Endodermal cell (in vitro differentiated cells): ENCODE results near the gene GNAZ. TPM values are rescaled to one million over a fixed set of nuclear protein-coding genes. Genes with fewer than 3 reads are reported as not detected.

Experiments used
- DNase-seq: peaks from one replicate; pipeline ENCODE4 v3.0.0-alpha.2; 2017
- H3K27ac ChIP-seq: 2 replicates; pipeline ENCODE4 v1.5.1; 2013; ENCODE audit warnings: mild to moderate bottlenecking, low read depth, low read length, moderate library complexity
- H3K27me3 ChIP-seq: 2 replicates; pipeline ENCODE4 v1.6.1; 2013; ENCODE audit warnings: mild to moderate bottlenecking, low read length, moderate library complexity; ENCODE audit not compliant: insufficient read depth, control insufficient read depth, poor library complexity, severe bottlenecking
- H3K36me3 ChIP-seq: 2 replicates; pipeline ENCODE4 v1.7.0; 2013; ENCODE audit warnings: mild to moderate bottlenecking, low read length, moderate library complexity; ENCODE audit not compliant: control insufficient read depth, insufficient read depth
- H3K4me1 ChIP-seq: one replicate; pipeline ENCODE4 v1.7.0; 2013; ENCODE audit warnings: low read length; ENCODE audit not compliant: control insufficient read depth, insufficient read depth
- H3K4me3 ChIP-seq: 2 replicates; pipeline ENCODE4 v1.5.1; 2013; ENCODE audit warnings: mild to moderate bottlenecking, low read length, moderate library complexity
- H3K9ac ChIP-seq: 2 replicates; pipeline ENCODE4 v1.6.1; 2013; ENCODE audit warnings: mild to moderate bottlenecking, low read length, moderate library complexity; ENCODE audit not compliant: poor library complexity, severe bottlenecking; ENCODE audit errors: extremely low read depth
- H3K9me3 ChIP-seq: 2 replicates; pipeline ENCODE4 v1.6.1; 2013; ENCODE audit warnings: mild to moderate bottlenecking, low read length, moderate library complexity; ENCODE audit not compliant: control insufficient read depth
- H3K27ac Mint-ChIP-seq: 2 replicates; pipeline ENCODE4 v1.8.0; 2020; ENCODE audit warnings: mixed read lengths
- H3K27me3 Mint-ChIP-seq: 2 replicates; pipeline ENCODE4 v1.8.0; 2021; ENCODE audit warnings: mild to moderate bottlenecking, mixed read lengths; ENCODE audit not compliant: insufficient read depth
- H3K36me3 Mint-ChIP-seq: 2 replicates; pipeline ENCODE4 v1.8.0; 2020; ENCODE audit warnings: low read depth, mixed read lengths
- H3K4me1 Mint-ChIP-seq: 2 replicates; pipeline ENCODE4 v1.8.0; 2020; ENCODE audit warnings: mixed read lengths
- H3K4me3 Mint-ChIP-seq: 2 replicates; pipeline ENCODE4 v1.8.0; 2020; ENCODE audit warnings: mild to moderate bottlenecking, moderate library complexity, mixed read lengths
- H3K9me3 Mint-ChIP-seq: 2 replicates; pipeline ENCODE4 v1.8.0; 2020; ENCODE audit warnings: mild to moderate bottlenecking, mixed read lengths
- WGBS, 2 experiments: methylation state at CpG; one replicate each; pipeline versions ENCODE4 v1.1.5 to v1.1.7; 2013; ENCODE audit warnings: missing lambda C conversion rate in 2 of 2, mixed read lengths in 1 of 2; ENCODE audit not compliant: insufficient coverage in 1 of 2, insufficient read length in 1 of 2; 5-methylcytosine and 5-hydroxymethylcytosine counted together
- total RNA-seq, 2 donors: library from RNA; stranded (reverse); fragmentation: NEBNext Ultra II Directional in 1 of 2; extraction: Animal tissue kit (Norgen Biotek cat#: 25700) in 1 of 2; gene quantifications; 2 replicates in 1 of 2; 3 replicates in 1 of 2; pipeline ENCODE4 v1.2.1, GENCODE V29; 2021
- TF ChIP-seq, protein P1 (sequence below): fragments of 200-600 bp; sonication (generic); conservative IDR thresholded peaks from 2 replicates; pipeline ENCODE4 v1.5.0; 2021; ENCODE audit warnings: antibody characterized with exemption, mild to moderate bottlenecking

Gene GNAZ
- total RNA-seq, 2 donors from 2014 or later, result 16.7 to 17.9 TPM

DNA sequence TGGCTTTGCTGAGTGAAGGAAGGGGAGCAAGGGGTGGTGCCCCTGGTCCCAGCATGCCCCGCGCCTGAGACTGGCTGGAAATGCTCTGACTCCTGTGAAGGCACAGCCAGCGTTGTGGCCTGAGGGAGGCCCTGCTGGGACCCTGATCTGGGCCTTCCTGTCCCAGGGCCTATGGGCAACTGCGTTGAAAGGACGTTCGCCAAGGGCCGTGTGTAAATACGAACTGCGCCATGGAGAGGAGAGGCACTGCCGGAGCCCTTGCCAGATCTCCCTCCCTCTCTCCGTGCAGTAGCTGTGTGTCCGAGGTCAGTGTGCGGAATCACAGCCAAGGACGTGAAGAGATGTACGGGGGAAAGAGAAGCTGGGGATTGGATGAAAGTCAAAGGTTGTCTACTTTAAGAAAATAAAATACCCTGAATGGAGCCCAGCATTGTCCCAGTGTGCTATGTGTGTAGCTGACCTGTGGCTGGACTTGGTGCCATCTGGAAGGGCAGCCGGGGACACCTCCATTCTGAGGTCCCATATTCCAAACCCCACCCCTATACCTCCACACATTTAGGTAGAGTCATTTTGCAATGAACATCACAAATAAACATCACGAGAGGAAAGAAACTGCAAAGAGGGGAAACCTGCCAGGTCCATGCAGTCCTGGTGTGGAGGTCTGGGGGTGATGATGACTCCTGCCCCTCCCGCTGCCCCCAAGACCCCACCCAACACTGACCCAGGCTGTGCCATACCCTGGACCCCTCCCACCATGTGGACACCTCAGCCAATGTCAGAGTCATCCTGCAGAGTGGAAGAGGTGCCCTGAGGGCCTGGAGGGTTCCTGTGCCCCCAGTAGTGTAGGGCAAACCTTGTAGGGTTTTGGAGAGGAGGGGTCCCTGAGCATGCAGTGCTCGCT, 54.5 kb downstream of the GNAZ start:
- no peak overlapping the region for H3K9ac ChIP-seq
- no peak overlapping the region for H3K27ac Mint-ChIP-seq
- 87 to 92% methylated on average over 12 to 19 of the region's 19 CpGs for WGBS, 2 experiments
- no peaks in the 10 kb centered on the region for H3K9me3 Mint-ChIP-seq
- H3K4me3 ChIP-seq, result no peak overlapping the region
- no peaks in the 10 kb centered on the region for H3K9me3 ChIP-seq
- no peaks in the 10 kb centered on the region for H3K36me3 ChIP-seq
- H3K4me3 Mint-ChIP-seq, result no peak overlapping the region
- peaks cover 4% of the 10 kb centered on the region for H3K27me3 Mint-ChIP-seq
- H3K36me3 Mint-ChIP-seq, result no peaks in the 10 kb centered on the region
- TF ChIP-seq, protein P1, sequence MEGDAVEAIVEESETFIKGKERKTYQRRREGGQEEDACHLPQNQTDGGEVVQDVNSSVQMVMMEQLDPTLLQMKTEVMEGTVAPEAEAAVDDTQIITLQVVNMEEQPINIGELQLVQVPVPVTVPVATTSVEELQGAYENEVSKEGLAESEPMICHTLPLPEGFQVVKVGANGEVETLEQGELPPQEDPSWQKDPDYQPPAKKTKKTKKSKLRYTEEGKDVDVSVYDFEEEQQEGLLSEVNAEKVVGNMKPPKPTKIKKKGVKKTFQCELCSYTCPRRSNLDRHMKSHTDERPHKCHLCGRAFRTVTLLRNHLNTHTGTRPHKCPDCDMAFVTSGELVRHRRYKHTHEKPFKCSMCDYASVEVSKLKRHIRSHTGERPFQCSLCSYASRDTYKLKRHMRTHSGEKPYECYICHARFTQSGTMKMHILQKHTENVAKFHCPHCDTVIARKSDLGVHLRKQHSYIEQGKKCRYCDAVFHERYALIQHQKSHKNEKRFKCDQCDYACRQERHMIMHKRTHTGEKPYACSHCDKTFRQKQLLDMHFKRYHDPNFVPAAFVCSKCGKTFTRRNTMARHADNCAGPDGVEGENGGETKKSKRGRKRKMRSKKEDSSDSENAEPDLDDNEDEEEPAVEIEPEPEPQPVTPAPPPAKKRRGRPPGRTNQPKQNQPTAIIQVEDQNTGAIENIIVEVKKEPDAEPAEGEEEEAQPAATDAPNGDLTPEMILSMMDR, result no peak
- H3K4me1 Mint-ChIP-seq, result peaks cover 2% of the 10 kb centered on the region
- no peaks in the 10 kb centered on the region for H3K4me1 ChIP-seq
- no peak overlapping the region for H3K27ac ChIP-seq
- DNase-seq, result no peak
- H3K27me3 ChIP-seq, result no peaks in the 10 kb centered on the region

DNA sequence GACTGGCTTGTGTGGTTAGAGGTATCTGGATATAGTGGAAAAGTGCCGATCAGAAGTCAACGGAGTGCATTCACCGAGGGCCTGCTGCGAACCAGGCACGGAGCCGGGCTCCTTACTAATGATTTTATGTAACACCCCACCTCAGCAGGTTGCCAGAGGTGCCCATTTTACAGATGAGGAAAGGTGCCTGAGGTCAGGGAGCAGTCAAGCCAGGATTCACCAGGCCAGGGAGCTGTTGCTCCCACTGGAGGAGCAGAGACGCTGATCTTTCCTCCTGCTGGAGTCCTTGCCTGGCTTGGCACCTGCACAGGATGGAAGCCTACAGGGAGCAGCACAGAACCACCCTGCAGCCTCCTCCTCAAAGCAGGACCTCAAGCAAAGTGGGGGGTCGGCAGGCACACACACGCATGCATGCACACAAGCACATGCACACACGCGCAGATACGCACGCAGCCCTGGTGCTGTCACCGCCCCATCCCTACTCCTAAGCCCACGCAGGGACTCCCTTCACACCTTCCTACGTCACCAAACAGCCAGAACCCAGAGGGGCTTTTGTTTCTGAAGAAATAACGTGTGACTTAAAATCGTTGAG, 55.3 kb downstream of the GNAZ start:
- H3K4me1 Mint-ChIP-seq, result peaks cover 2% of the 10 kb centered on the region

DNA sequence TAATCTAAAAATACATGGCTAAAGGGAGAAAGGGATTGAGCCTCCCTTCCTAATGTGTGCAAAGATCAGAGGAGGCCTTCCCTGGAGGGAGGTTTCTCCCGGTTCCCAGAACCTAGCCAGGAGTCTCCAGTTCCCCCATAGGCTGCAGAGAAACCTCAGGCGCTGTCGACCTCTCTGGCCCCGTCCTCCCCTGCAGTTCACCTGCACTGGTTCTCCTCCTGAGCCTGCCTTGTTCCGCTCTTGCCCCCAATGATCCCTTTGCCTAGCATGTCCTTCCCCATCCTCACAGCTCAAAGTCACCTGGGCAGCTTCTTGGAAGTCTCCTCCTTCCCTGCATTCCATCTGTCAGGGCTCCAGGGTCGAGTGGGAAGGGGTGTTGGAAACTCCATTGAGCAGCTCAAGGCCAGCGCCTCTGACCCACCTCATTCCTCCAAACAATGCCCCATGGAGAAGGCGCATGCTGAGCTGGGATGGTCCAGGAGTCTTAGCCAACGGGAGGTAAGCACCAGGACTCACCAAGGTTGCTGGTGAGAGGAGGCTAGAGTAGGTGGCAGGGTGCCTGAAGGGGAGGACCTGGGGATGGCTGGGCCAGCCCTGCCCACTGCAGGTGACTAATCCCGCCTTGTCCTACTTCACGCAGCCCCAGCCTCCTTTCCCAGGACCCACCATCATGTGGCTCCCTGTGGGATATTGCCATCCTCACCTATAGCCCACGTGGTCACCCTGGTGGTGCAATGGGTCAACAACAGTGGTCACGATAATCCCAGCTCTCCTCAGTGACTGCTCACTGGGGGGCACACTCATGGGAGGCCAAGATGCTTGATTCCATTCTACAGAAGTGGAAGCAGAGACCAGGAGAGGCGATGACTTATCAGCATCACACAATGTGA, 56.1 kb downstream of the GNAZ start:
- Mint-ChIP-seq H3K36me3 (no peaks in the 10 kb centered on the region), H3K4me3 (no peak overlapping the region), H3K9me3 (no peaks in the 10 kb centered on the region), H3K4me1 (peaks cover 2% of the 10 kb centered on the region), H3K27ac (no peak overlapping the region), H3K27me3 (peaks cover 12% of the 10 kb centered on the region)
- Histone ChIP-seq H3K4me1 (no peaks in the 10 kb centered on the region), H3K9me3 (no peaks in the 10 kb centered on the region), H3K27me3 (no peaks in the 10 kb centered on the region), H3K27ac (no peak overlapping the region), H3K36me3 (no peaks in the 10 kb centered on the region), H3K9ac (no peak overlapping the region), H3K4me3 (no peak overlapping the region)
- TF ChIP-seq, protein P1, result peak; percentile 12
- WGBS, 2 experiments, result 86 to 92% methylated on average over 7 to 14 of the region's 14 CpGs
- no peak for DNase-seq

More for the DNA sequence above, 55.3 kb downstream of the GNAZ start:
- Histone ChIP-seq H3K27ac (no peak overlapping the region), H3K27me3 (no peaks in the 10 kb centered on the region), H3K36me3 (no peaks in the 10 kb centered on the region), H3K9me3 (no peaks in the 10 kb centered on the region), H3K4me1 (no peaks in the 10 kb centered on the region), H3K9ac (no peak overlapping the region), H3K4me3 (no peak overlapping the region)
- Mint-ChIP-seq H3K27me3 (peaks cover 7% of the 10 kb centered on the region), H3K9me3 (no peaks in the 10 kb centered on the region), H3K36me3 (no peaks in the 10 kb centered on the region), H3K27ac (no peak overlapping the region), H3K4me3 (no peak overlapping the region)
- 89 to 92% methylated on average over 12 to 18 of the region's 18 CpGs for WGBS, 2 experiments
- no peak for DNase-seq
- TF ChIP-seq, protein P1, result no peak
